MM.1S (cell line): ENCODE results near the gene GUCD1.

Experiments used
- DNase-seq: peaks from one replicate; pipeline ENCODE4 v3.0.0-alpha.2; 2015
- H2AFZ ChIP-seq: fragments of 300-600 bp; sonication (generic); 2 replicates; pipeline ENCODE4 v1.6.0; 2016; ENCODE audit warnings: antibody characterized with exemption, low read length
- H3F3A ChIP-seq: fragments of 300-600 bp; sonication (generic); 2 replicates; pipeline ENCODE4 v1.6.1; 2016; ENCODE audit warnings: mild to moderate bottlenecking, antibody characterized with exemption, low read length, moderate library complexity, mixed read lengths; ENCODE audit not compliant: insufficient read depth
- H3K27ac ChIP-seq: fragments of 300-600 bp; sonication (generic); 2 replicates; pipeline ENCODE4 v1.5.1; 2016; ENCODE audit warnings: mild to moderate bottlenecking, low read length
- H3K27me3 ChIP-seq: fragments of 300-600 bp; sonication (generic); replicated peaks from 2 replicates; pipeline ENCODE4 v1.6.0; 2016; ENCODE audit warnings: low read length; ENCODE audit not compliant: insufficient read depth
- H3K36me3 ChIP-seq: fragments of 300-600 bp; sonication (generic); replicated peaks from 2 replicates; pipeline ENCODE4 v1.6.1; 2016; ENCODE audit warnings: mild to moderate bottlenecking, low read length, mixed read lengths; ENCODE audit not compliant: insufficient read depth
- H3K4me1 ChIP-seq: fragments of 300-600 bp; sonication (generic); 2 replicates; pipeline ENCODE4 v1.6.1; 2016; ENCODE audit warnings: low read length, mixed read lengths
- H3K4me2 ChIP-seq: fragments of 300-600 bp; sonication (generic); 2 replicates; pipeline ENCODE4 v1.6.0; 2016; ENCODE audit warnings: low read depth, low read length
- H3K4me3 ChIP-seq: fragments of 300-600 bp; sonication (generic); 2 replicates; pipeline ENCODE4 v1.5.1; 2016; ENCODE audit warnings: low read length, mixed read lengths
- H3K79me2 ChIP-seq: fragments of 300-600 bp; sonication (generic); 2 replicates; pipeline ENCODE4 v1.6.1; 2016; ENCODE audit warnings: mixed run types, low read length, mixed read lengths
- H3K9ac ChIP-seq: fragments of 300-600 bp; sonication (generic); 2 replicates; pipeline ENCODE4 v1.6.1; 2016; ENCODE audit warnings: low read length, mixed read lengths
- H3K9me2 ChIP-seq: fragments of 300-600 bp; sonication (generic); replicated peaks from 2 replicates; pipeline ENCODE4 v1.6.1; 2016; ENCODE audit warnings: mild to moderate bottlenecking, low read length, mixed read lengths; ENCODE audit not compliant: insufficient read depth
- H3K9me3 ChIP-seq: fragments of 300-600 bp; sonication (generic); replicated peaks from 2 replicates; pipeline ENCODE4 v1.6.1; 2016; ENCODE audit warnings: mild to moderate bottlenecking, low read length, mixed read lengths; ENCODE audit not compliant: insufficient read depth
- H4K20me1 ChIP-seq: fragments of 300-600 bp; sonication (generic); 2 replicates; pipeline ENCODE4 v1.6.1; 2016; ENCODE audit warnings: mild to moderate bottlenecking, low read length, moderate library complexity, mixed read lengths; ENCODE audit not compliant: insufficient read depth
- EZH2 ChIP-seq: fragments of 300-600 bp; sonication (generic); optimal IDR thresholded peaks from 2 replicates; pipeline ENCODE3; 2017; ENCODE audit warnings: low read depth, mild to moderate bottlenecking, antibody characterized with exemption, low read length, mixed read lengths
- EZH2phosphoT487 ChIP-seq: fragments of 300-600 bp; sonication (generic); IDR thresholded peaks from 2 replicates; pipeline ENCODE4 v1.6.1; 2018; ENCODE audit warnings: antibody characterized with exemption, low read length
- TF ChIP-seq, protein P1 (sequence below): fragments of 300-600 bp; sonication (generic); IDR thresholded peaks from 2 replicates; pipeline ENCODE4 v1.5.1; 2016; ENCODE audit warnings: antibody characterized with exemption, low read length, mixed read lengths

Gene GUCD1

DNA sequence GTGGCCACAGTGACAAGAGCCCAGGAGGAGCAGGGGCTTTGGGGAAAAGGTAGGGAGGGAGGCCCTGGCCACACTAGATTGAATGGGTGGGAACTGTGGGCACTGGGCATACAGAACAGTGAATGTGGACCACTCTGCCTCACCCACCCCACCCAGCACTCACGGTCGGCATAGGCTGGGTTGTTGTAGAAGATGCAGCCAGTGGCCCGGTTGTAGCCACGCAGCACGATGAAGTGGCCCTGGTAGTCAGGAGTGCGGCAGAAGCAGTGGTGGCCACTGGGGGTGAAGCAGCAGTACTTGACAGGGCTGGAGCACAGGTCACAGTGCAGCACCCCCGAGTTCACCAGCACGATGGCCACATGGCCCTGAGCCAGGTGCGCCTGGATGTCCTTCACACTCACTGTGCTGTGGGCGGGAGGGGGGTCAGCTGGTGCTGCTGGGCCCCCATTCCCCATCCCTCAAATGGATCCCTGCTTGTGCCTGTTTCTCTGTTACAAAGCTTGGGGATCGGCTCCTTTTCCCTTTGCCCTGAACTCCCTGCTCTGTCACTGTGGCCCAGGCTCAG, 11.2 kb downstream of the GUCD1 start:
- TF ChIP-seq EZH2phosphoT487 (no peak), EZH2 (no peak)
- TF ChIP-seq, protein P1, sequence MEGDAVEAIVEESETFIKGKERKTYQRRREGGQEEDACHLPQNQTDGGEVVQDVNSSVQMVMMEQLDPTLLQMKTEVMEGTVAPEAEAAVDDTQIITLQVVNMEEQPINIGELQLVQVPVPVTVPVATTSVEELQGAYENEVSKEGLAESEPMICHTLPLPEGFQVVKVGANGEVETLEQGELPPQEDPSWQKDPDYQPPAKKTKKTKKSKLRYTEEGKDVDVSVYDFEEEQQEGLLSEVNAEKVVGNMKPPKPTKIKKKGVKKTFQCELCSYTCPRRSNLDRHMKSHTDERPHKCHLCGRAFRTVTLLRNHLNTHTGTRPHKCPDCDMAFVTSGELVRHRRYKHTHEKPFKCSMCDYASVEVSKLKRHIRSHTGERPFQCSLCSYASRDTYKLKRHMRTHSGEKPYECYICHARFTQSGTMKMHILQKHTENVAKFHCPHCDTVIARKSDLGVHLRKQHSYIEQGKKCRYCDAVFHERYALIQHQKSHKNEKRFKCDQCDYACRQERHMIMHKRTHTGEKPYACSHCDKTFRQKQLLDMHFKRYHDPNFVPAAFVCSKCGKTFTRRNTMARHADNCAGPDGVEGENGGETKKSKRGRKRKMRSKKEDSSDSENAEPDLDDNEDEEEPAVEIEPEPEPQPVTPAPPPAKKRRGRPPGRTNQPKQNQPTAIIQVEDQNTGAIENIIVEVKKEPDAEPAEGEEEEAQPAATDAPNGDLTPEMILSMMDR: no peak
- Histone ChIP-seq H4K20me1 (no peaks in the 10 kb centered on the region), H3K9me2 (no peaks in the 10 kb centered on the region), H2AFZ (no peak overlapping the region), H3K27me3 (no peaks in the 10 kb centered on the region), H3K79me2 (peaks cover 23% of the 10 kb centered on the region), H3K9ac (no peak overlapping the region), H3K4me2 (no peak overlapping the region), H3K4me3 (no peak overlapping the region), H3K4me1 (no peaks in the 10 kb centered on the region), H3K36me3 (peaks cover 14% of the 10 kb centered on the region; the same call in 1 of the 2 replicates), H3K27ac (no peak overlapping the region), H3K9me3 (no peaks in the 10 kb centered on the region), H3F3A (no peaks in the 10 kb centered on the region)
- no peak for DNase-seq

DNA sequence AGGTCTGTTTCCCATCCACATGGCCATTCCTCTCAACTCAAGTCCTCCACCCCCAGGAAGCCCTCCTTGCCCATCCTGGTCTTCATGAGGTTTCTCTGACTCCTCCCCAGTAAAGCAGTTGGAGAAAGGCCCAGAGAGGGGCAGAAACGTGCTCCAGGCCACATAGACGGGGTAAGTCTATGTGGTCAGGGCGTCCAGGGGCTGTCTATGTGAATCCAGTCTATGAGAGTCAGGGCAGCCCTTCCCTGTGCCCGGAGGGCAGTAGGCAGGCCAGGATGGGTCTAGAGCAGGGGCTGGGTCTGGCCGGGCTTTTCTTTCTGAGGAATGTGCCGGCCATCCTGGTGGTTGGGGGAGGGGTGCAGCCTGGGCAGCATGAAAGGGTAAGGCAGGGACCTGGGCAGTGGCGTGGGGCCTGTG, 11.7 kb downstream of the GUCD1 start:
- Histone ChIP-seq H3K4me3 (no peak overlapping the region), H4K20me1 (no peaks in the 10 kb centered on the region), H2AFZ (no peak overlapping the region), H3K36me3 (peaks cover 14% of the 10 kb centered on the region; the same call in 1 of the 2 replicates), H3K9ac (no peak overlapping the region), H3K79me2 (peaks cover 17% of the 10 kb centered on the region), H3K9me3 (no peaks in the 10 kb centered on the region), H3K27ac (no peak overlapping the region), H3K27me3 (no peaks in the 10 kb centered on the region), H3K4me1 (no peaks in the 10 kb centered on the region), H3K9me2 (no peaks in the 10 kb centered on the region), H3F3A (no peaks in the 10 kb centered on the region), H3K4me2 (no peak overlapping the region)
- TF ChIP-seq, protein P1: no peak
- no peak for TF ChIP-seq EZH2phosphoT487
- TF ChIP-seq EZH2: no peak
- DNase-seq: no peak

DNA sequence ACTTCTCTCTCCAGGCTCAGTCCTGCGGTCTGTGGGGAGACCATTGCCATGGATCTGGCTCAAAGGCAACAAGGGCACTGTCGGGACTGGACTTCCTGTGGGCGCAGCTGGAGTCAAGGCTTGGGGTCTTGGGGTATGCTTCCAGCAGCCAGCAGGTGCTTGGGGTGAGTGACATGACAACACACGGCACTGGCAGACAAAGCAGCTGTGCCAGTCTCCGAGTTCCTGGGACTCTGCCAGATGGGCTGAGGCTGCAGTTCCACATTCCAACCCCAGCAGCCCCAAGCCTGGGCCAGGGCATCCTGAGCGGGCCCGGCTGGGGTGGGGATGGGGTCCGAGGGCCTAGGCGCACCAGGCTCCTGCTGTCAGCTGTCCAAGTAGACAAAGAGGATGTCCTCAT, 12.3 kb downstream of the GUCD1 start:
- DNase-seq: no peak
- Histone ChIP-seq H3F3A (no peaks in the 10 kb centered on the region), H3K4me1 (no peaks in the 10 kb centered on the region), H3K27ac (no peak overlapping the region), H3K36me3 (peaks cover 14% of the 10 kb centered on the region; the same call in 1 of the 2 replicates), H3K4me2 (no peak overlapping the region), H2AFZ (no peak overlapping the region), H3K9me2 (no peaks in the 10 kb centered on the region), H3K9me3 (no peaks in the 10 kb centered on the region), H3K4me3 (no peak overlapping the region), H3K79me2 (peaks cover 12% of the 10 kb centered on the region), H3K9ac (no peak overlapping the region), H4K20me1 (no peaks in the 10 kb centered on the region), H3K27me3 (no peaks in the 10 kb centered on the region)
- TF ChIP-seq, protein P1: no peak
- no peak for TF ChIP-seq EZH2
- TF ChIP-seq EZH2phosphoT487: no peak
